Heart left ventricle (tissue), 16 donors: ENCODE results near the gene MID1. TPM values are rescaled to one million over a fixed set of nuclear protein-coding genes. Genes with fewer than 3 reads are reported as not detected.

Experiments
- ATAC-seq, 4 donors: fragments of 200-7000 bp; cut with Tn5 transposase; one replicate each; pipeline ENCODE4 v1.9.1; 2020 to 2022; ENCODE audit warnings: moderate library complexity in 4 of 4, mild to moderate bottlenecking in 3 of 4, moderate number of reproducible peaks in 1 of 4
- DNase-seq, 5 donors: peaks; one replicate each; pipeline ENCODE4 v3.0.0-alpha.2; 2020
- H3K27ac ChIP-seq, 12 donors: fragments of 200-600 bp; sonication (generic) in 4 of 12; one replicate each; pipeline versions ENCODE4 v1.5.0 to v1.8.0; 2016 to 2022; ENCODE audit warnings: mild to moderate bottlenecking in 2 of 12
- H3K27me3 ChIP-seq, 9 donors: fragments of 200-600 bp; sonication (generic) in 2 of 9; one replicate each; pipeline versions ENCODE4 v1.5.1 to v1.8.0; 2016 to 2022; ENCODE audit warnings: mild to moderate bottlenecking in 3 of 9
- H3K36me3 ChIP-seq, 9 donors: fragments of 200-600 bp; sonication (generic) in 2 of 9; one replicate each; pipeline versions ENCODE4 v1.5.0 to v1.8.0; 2018 to 2022; ENCODE audit warnings: mild to moderate bottlenecking in 2 of 9
- H3K4me1 ChIP-seq, 12 donors: fragments of 200-600 bp; sonication (generic) in 4 of 12; one replicate each; pipeline versions ENCODE4 v1.5.0 to v1.8.0; 2016 to 2022; ENCODE audit warnings: mild to moderate bottlenecking in 3 of 12
- H3K4me3 ChIP-seq, 12 donors: fragments of 200-600 bp; sonication (generic) in 4 of 12; one replicate each; pipeline versions ENCODE4 v1.5.0 to v1.8.0; 2017 to 2022; ENCODE audit warnings: mild to moderate bottlenecking in 9 of 12, moderate library complexity in 4 of 12
- H3K9me3 ChIP-seq, 12 donors: fragments of 200-600 bp; sonication (generic) in 4 of 12; one replicate each; pipeline versions ENCODE4 v1.5.0 to v1.8.0; 2016 to 2022; ENCODE audit warnings: mild to moderate bottlenecking in 1 of 12
- POLR2A ChIP-seq, 2 donors: fragments of 450-650 bp; IDR thresholded peaks; one replicate each; pipeline ENCODE4 v1.6.1; 2017; ENCODE audit warnings: antibody characterized with exemption in 2 of 2, mild to moderate bottlenecking in 2 of 2, moderate library complexity in 2 of 2
- WGBS, 4 donors: extraction: QIAGEN DNeasy Blood & Tissue Kit in 2 of 4; methylation state at CpG; one replicate each; pipeline versions ENCODE4 v1.1.5 to v1.1.7; 2013 to 2018; 5-methylcytosine and 5-hydroxymethylcytosine counted together
- intact Hi-C, 10 donors: fragments of 100-400 bp; cut with DNase I; formaldehyde crosslinking; loops; one replicate each; pipeline versions ENCODE4 v1.11.1 to v1.14.2; 2022
- polyA plus RNA-seq, 2 donors: library from polyadenylated mRNA; stranded (reverse); fragments of 200-250 nt; gene quantifications; one replicate each; pipeline ENCODE4 v1.2.3, GENCODE V29; 2013
- total RNA-seq, 9 donors: library from RNA; depleted of rRNA in 2 of 9; stranded (reverse); fragments of >200 nt in 2 of 9; fragmentation: NEBNext Ultra II Directional in 3 of 9; extraction: Animal tissue kit (Norgen Biotek cat#: 25700) in 3 of 9; gene quantifications; one replicate each; pipeline versions ENCODE4 v1.1.0 to v1.2.4, GENCODE V29; 2016 to 2023
- TF ChIP-seq, protein P1 (sequence below), 12 donors: fragments of 200-600 bp; sonication (generic) in 4 of 12; IDR thresholded peaks; one replicate each; pipeline versions ENCODE4 v1.5.0 to v1.8.0; 2018 to 2022; ENCODE audit warnings: antibody characterized with exemption in 12 of 12, mild to moderate bottlenecking in 5 of 12
- donor health status: ischemic (EF 13 %, LVEDD 7.1; RV severe dilation, severe dysfunction).
- donor health status: healthy with polysubstance abuse.
- donor health status: DM: no; HTN: yes; CAD: no.
- donor health status: DM: no; HTN: no; CAD: no.
- donor health status: ischemic (EF 25% LVEDD 6.9; RV normal size, moderate dysfunction).
- donor health status: ischemic (EF 25% LVEDD 5.7; RV mildly dilated, moderate dysfunction).
- donor health status: healthy.
- donor health status: DM: yes; HTN: yes; CAD: no.
- donor health status: ischemic (EF 35%, LVEDD 5.7; RV mildly dilated, moderate dysfunction).
- donor health status: nonischemic (EF 11% LVEDD 7.7; RV severe dilation, severe dysfunction).
- donor health status: DM: yes; HTN: yes; CAD: no.
- donor health status: PGD.
- donor health status: ischemic (EF 29% LVEDD 5.4; RV normal size, mild dysfunction).
- donor health status: nonischemic (EF 23%, LVEDD 6.1; RV moderate dilation, normal function).

The MID1 gene
- total and polyA plus RNA-seq, 11 donors, result 1.6 to 18.7 (median 4.8) TPM

DNA sequence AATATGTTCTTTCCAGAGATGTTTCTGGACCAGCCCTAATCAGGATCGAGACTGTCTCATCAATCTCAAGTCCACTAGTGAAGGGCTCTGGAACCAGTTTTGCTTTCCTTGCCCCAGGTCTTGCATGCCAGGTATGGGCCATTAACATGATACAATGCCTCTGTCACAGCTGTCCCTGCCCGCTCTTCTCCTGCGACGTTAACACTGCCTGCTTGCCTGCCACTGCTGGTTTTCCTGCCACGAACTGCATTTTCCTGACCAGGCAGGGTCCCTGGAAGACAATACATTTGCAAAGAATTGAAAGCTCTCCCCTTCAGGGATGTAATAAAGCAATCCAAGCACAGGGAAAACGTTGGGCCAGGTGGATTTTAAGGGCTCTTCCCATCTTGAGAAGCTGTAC lies 200.3 kb downstream of the MID1 start:
- intact Hi-C loops, result no loop called here
- H3K27me3 ChIP-seq, result no peaks in the 10 kb centered on the region
- no peak overlapping the region for H3K4me3 ChIP-seq
- H3K27ac ChIP-seq, result no peak overlapping the region
- 60 to 74% (median 67%) methylated on average over 6 of the region's 6 CpGs for WGBS, 4 donors
- H3K36me3 ChIP-seq, result no peaks in the 10 kb centered on the region
- TF ChIP-seq, protein P1, sequence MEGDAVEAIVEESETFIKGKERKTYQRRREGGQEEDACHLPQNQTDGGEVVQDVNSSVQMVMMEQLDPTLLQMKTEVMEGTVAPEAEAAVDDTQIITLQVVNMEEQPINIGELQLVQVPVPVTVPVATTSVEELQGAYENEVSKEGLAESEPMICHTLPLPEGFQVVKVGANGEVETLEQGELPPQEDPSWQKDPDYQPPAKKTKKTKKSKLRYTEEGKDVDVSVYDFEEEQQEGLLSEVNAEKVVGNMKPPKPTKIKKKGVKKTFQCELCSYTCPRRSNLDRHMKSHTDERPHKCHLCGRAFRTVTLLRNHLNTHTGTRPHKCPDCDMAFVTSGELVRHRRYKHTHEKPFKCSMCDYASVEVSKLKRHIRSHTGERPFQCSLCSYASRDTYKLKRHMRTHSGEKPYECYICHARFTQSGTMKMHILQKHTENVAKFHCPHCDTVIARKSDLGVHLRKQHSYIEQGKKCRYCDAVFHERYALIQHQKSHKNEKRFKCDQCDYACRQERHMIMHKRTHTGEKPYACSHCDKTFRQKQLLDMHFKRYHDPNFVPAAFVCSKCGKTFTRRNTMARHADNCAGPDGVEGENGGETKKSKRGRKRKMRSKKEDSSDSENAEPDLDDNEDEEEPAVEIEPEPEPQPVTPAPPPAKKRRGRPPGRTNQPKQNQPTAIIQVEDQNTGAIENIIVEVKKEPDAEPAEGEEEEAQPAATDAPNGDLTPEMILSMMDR (IDR thresholded peaks at IDR 0.05), result no peak
- TF ChIP-seq POLR2A (IDR thresholded peaks at IDR 0.05), result no peak
- H3K4me1 ChIP-seq, result no peaks in the 10 kb centered on the region
- DNase-seq, result no peak
- H3K9me3 ChIP-seq, result peaks cover 0 to 11% (median 0%) of the 10 kb centered on the region in 12 donors
- ATAC-seq, result no peak

DNA sequence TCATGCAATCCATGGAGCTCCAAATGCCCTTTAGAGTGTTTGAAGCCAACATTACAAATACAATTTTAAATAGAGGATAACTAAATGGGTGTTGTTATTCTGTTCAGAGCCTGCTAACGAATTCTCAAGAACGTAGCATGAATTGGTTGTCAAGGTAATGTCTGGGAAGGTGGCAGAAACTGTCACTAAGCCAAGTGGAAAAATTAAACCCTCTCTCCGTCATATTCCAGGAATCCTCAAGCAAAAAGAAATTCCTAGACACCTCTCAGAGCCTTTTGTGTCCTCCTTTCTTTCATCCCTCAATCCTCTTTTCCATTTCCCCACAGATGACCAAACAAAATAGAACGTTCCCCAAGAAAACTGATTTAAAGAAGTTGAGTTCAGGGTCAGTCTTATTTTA lies 204.0 kb downstream of the MID1 start:
- intact Hi-C loops, result no loop called here
- Histone ChIP-seq H3K4me1 (no peaks in the 10 kb centered on the region), H3K36me3 (no peaks in the 10 kb centered on the region), H3K9me3 (no peaks in the 10 kb centered on the region), H3K27me3 (no peaks in the 10 kb centered on the region), H3K4me3 (no peak overlapping the region), H3K27ac (no peak overlapping the region)
- DNase-seq (no peak), ATAC-seq (no peak)
- 75 to 97% (median 85%) methylated on average over 4 of the region's 4 CpGs for WGBS, 4 donors
- TF ChIP-seq, protein P1 (IDR thresholded peaks at IDR 0.05), result no peak
- TF ChIP-seq POLR2A (IDR thresholded peaks at IDR 0.05), result no peak

DNA sequence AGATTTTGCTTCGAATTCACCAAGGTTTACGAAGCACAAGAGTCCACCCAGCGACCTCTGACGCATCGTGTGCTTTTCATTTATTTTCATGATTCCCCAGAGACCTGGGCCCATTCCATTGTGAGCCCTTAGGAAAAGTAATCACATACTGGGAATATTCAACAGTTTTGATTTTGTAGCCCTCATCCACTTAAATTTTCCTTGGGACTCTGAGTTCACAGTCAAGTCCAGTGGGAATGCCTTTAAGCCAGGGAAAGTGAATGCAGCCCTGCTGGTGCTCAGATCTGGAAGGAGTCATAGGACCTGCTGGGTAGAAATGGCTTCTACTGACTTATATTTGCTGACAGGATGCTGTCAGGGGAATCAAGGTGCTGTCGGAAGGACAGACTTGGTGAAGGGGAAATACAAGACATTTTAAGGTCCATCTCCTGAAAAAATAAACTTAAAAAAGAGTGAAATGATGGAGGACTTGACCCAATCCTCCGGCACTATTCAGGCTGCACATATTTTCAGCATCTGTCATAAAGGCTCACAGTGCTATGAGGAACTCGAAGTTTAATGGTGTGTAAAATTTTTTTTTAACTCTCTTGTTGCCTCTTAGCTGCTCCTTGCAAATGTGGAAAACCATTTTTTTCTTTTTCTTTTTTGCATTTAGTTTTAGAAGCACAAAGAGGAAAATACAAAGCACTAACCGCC lies 204.9 kb downstream of the MID1 start:
- H3K27ac ChIP-seq, result no peak overlapping the region
- no peak overlapping the region for H3K4me3 ChIP-seq
- no peaks in the 10 kb centered on the region for H3K9me3 ChIP-seq
- ATAC-seq (no peak), DNase-seq (no peak)
- H3K4me1 ChIP-seq, result no peaks in the 10 kb centered on the region
- no peaks in the 10 kb centered on the region for H3K36me3 ChIP-seq
- 70 to 81% (median 75%) methylated on average over 9 of the region's 9 CpGs for WGBS, 4 donors
- no peaks in the 10 kb centered on the region for H3K27me3 ChIP-seq
- no peak for TF ChIP-seq POLR2A (IDR thresholded peaks at IDR 0.05)
- TF ChIP-seq, protein P1 (IDR thresholded peaks at IDR 0.05), result no peak
- intact Hi-C loops, result no loop called here

DNA sequence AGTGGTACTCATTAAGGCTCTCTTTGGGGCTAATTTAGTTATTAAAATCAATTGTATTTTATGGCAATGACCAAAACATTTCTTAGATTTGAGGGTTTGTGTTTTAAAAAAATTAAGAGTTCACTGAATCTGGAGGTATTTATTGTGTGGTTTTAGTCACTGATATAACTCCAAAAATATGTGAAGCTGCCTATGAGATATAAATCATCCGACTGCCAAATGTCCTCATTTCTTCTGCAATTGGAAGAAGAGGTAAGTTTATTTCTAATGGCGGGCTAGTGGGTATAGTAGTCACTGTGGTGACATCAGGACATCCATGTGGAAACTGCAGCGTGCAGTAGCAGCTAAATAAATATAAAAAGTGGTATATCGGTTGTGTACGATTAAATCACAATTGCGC lies 205.5 kb downstream of the MID1 start:
- intact Hi-C loops, result no loop called here
- no peak for ATAC-seq
- Histone ChIP-seq H3K27ac (no peak overlapping the region), H3K4me3 (no peak overlapping the region), H3K36me3 (no peaks in the 10 kb centered on the region), H3K4me1 (no peaks in the 10 kb centered on the region), H3K27me3 (no peaks in the 10 kb centered on the region), H3K9me3 (no peaks in the 10 kb centered on the region)
- WGBS, 4 donors, result 77 to 91% (median 83%) methylated on average over 6 of the region's 6 CpGs
- TF ChIP-seq POLR2A (IDR thresholded peaks at IDR 0.05), result no peak
- TF ChIP-seq, protein P1 (IDR thresholded peaks at IDR 0.05), result no peak
- DNase-seq, result no peak
